NT2/D1 (cell line): ENCODE measurements around the gene HBG2.

Source experiments
- YY1 ChIP-seq: IDR thresholded peaks from 2 replicates; pipeline ENCODE4 v1.6.1; 2011; ENCODE audit not compliant: insufficient read length, insufficient read depth
- ZNF274 ChIP-seq: IDR thresholded peaks from 2 replicates; pipeline ENCODE4 v1.6.1; 2011; ENCODE audit warnings: mild to moderate bottlenecking, low read depth, low read length

DNA sequence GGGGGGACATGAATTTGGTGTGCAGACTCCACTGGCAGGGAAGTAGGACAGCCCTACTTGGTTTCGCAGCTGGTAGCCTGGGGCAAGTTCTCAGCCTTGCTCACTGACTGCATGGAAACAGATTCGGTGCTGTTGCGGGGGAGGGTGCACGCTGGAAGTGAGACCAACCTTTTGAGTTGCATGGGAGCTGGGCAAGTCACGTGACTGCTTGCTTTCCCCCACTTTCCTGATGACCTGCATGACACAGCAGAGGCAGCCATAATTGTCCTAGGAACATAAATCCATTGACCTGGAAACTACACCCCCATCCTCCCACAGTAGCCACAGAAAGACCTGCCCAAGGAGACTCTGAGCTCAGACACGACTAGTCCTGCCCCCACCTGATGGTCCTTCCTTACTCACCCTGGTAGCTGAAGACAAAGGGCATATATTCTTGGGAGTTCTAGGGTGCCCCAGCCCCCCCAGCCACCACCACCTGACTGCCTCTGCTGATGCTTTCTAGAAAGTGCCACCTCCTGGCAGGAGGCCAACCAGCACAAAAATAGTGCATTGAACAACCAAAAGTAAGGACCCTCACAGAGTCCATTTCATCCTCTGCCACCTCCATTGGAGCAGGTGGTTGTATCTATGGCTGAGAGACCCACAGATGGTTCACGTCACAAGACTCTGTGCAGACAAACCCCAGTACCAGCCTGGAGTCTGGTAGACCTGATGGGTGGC is 4.1 kb upstream of the HBG2 start:
- TF ChIP-seq ZNF274 (no peak), YY1 (peak; percentile 51)
